GM23248 (cell line): Measurements from ENCODE around the gene CPOX. TPM values are rescaled to one million over a fixed set of nuclear protein-coding genes. Genes with fewer than 3 reads are reported as not detected.

Experiments used
- DNase-seq: peaks from one replicate; pipeline ENCODE4 v3.0.0-alpha.2; 2015
- H2AFZ ChIP-seq: fragments of 200-600 bp; sonication (generic); 2 replicates; pipeline ENCODE4 v1.6.1; 2016; ENCODE audit warnings: antibody characterized with exemption
- H3F3A ChIP-seq: fragments of 200-600 bp; sonication (generic); 2 replicates; pipeline ENCODE4 v1.6.1; 2016; ENCODE audit warnings: mild to moderate bottlenecking, antibody characterized with exemption, mixed run types; ENCODE audit not compliant: insufficient read depth
- H3K27ac ChIP-seq: fragments of 200-600 bp; sonication (generic); 2 replicates; pipeline ENCODE4 v1.5.1; 2016; ENCODE audit warnings: mild to moderate bottlenecking
- H3K27me3 ChIP-seq: fragments of 200-600 bp; sonication (generic); replicated peaks from 2 replicates; pipeline ENCODE4 v1.6.1; 2016; ENCODE audit warnings: mild to moderate bottlenecking; ENCODE audit not compliant: insufficient read depth
- H3K36me3 ChIP-seq: fragments of 200-600 bp; sonication (generic); 2 replicates; pipeline ENCODE4 v1.6.1; 2016; ENCODE audit warnings: low read depth, mild to moderate bottlenecking
- H3K4me1 ChIP-seq: fragments of 200-600 bp; sonication (generic); 2 replicates; pipeline ENCODE4 v1.6.1; 2016; ENCODE audit warnings: mild to moderate bottlenecking; ENCODE audit not compliant: insufficient read depth
- H3K4me2 ChIP-seq: fragments of 200-600 bp; sonication (generic); one replicate; pipeline ENCODE4 v1.6.1; 2016; ENCODE audit warnings: mild to moderate bottlenecking; ENCODE audit not compliant: unreplicated experiment
- H3K4me3 ChIP-seq: fragments of 200-600 bp; sonication (generic); 2 replicates; pipeline ENCODE4 v1.5.1; 2016; ENCODE audit warnings: mild to moderate bottlenecking
- H3K79me2 ChIP-seq: fragments of 200-600 bp; sonication (generic); 2 replicates; pipeline ENCODE4 v1.6.1; 2016; ENCODE audit warnings: mild to moderate bottlenecking; ENCODE audit not compliant: insufficient read depth
- H3K9ac ChIP-seq: fragments of 200-600 bp; sonication (generic); 2 replicates; pipeline ENCODE4 v1.6.1; 2016; ENCODE audit warnings: mild to moderate bottlenecking
- H3K9me2 ChIP-seq: fragments of 200-600 bp; sonication (generic); 2 replicates; pipeline ENCODE4 v1.6.1; 2016; ENCODE audit warnings: mixed run types, mild to moderate bottlenecking, moderate library complexity; ENCODE audit not compliant: insufficient read depth
- H3K9me3 ChIP-seq: fragments of 200-600 bp; sonication (generic); one replicate; pipeline ENCODE4 v1.6.1; 2017; ENCODE audit warnings: low read depth
- H4K20me1 ChIP-seq: fragments of 200-600 bp; sonication (generic); 2 replicates; pipeline ENCODE4 v1.6.0; 2016; ENCODE audit not compliant: insufficient read depth
- EZH2 ChIP-seq: fragments of 200-600 bp; sonication (generic); IDR thresholded peaks from 2 replicates; pipeline ENCODE4 v1.6.1; 2018; ENCODE audit warnings: antibody characterized with exemption, mild to moderate bottlenecking; ENCODE audit not compliant: insufficient read depth, poor library complexity, severe bottlenecking
- EZH2phosphoT487 ChIP-seq: fragments of 200-600 bp; sonication (generic); IDR thresholded peaks from 2 replicates; pipeline ENCODE4 v1.6.1; 2018; ENCODE audit warnings: antibody characterized with exemption, moderate library complexity, mild to moderate bottlenecking, low read depth; ENCODE audit not compliant: insufficient read depth
- WGBS, 2 experiments: methylation state at CpG; one replicate each; pipeline ENCODE4 v1.1.6; 2015 to 2017; ENCODE audit warnings: low lambda C conversion rate in 2 of 2, low coverage in 1 of 2; ENCODE audit errors: missing lambda C conversion rate in 2 of 2; 5-methylcytosine and 5-hydroxymethylcytosine counted together
- in situ Hi-C: fragments of 300-500 bp; cut with MboI; formaldehyde crosslinking; loops from 2 replicates; pipeline ENCODE4 v1.15.0; 2020
- polyA plus RNA-seq: library from polyadenylated mRNA; unstranded; fragments of >200 nt; fragmentation: Nextera tagmentation; extraction: Ambion mirVana; gene quantifications from 2 replicates; pipeline ENCODE4 v1.2.1, GENCODE V29; 2016
- total RNA-seq: library from RNA; depleted of rRNA; stranded (reverse); fragments of >200 nt; shearing (Covaris generic); gene quantifications from 2 replicates; pipeline ENCODE4 v1.2.3, GENCODE V29; 2014; rRNA removed

Gene CPOX
- total and polyA plus RNA-seq, 2 experiments from 2014 or later, result 9.2 to 33.6 TPM

- DNase-seq, result no peak
- Histone ChIP-seq H3K4me2 (no peak overlapping the region), H3K36me3 (no peaks in the 10 kb centered on the region), H3K27ac (no peak overlapping the region), H3K4me1 (no peaks in the 10 kb centered on the region), H3K9ac (no peak overlapping the region), H3K4me3 (no peak overlapping the region), H3K79me2 (no peaks in the 10 kb centered on the region), H3K27me3 (peaks cover 18% of the 10 kb centered on the region; the same call in 1 of the 2 replicates), H2AFZ (no peak overlapping the region), H3K9me3 (no peaks in the 10 kb centered on the region), H3F3A (no peaks in the 10 kb centered on the region), H4K20me1 (no peaks in the 10 kb centered on the region), H3K9me2 (no peaks in the 10 kb centered on the region)
- WGBS, 2 experiments, result 72 to 76% methylated on average over 8 of the region's 8 CpGs
- in situ Hi-C loops, result no loop called here
- TF ChIP-seq EZH2 (no peak), EZH2phosphoT487 (no peak)
These were observed 63.5 kb downstream of the CPOX start for GRCh38 chr3:98529856-98530459.

Other genes with a start within 250 kb of the CPOX start
- not detected in 2 replicates for gene OR5K4, start 239.8 kb downstream of the CPOX start, total RNA-seq
- gene OR5K4, start 239.8 kb downstream of the CPOX start, polyA plus RNA-seq, result not detected in 2 replicates
- gene OR5K3, start 202.9 kb downstream of the CPOX start, total RNA-seq, result not detected in 2 replicates
- gene OR5K3, start 202.9 kb downstream of the CPOX start, polyA plus RNA-seq, result not detected in 2 replicates
- not detected in 2 replicates for gene OR5K1, start 130.4 kb downstream of the CPOX start, total RNA-seq
- not detected in 2 replicates for gene OR5K1, start 130.4 kb downstream of the CPOX start, polyA plus RNA-seq
- gene OR5K2, start 95.9 kb downstream of the CPOX start, total RNA-seq, result not detected in 2 replicates
- gene OR5K2, start 95.9 kb downstream of the CPOX start, polyA plus RNA-seq, result not detected in 2 replicates
- gene CLDND1, start 70.7 kb downstream of the CPOX start, total RNA-seq, result 46.4 and 51.3 TPM in 2 replicates
- gene CLDND1, start 70.7 kb downstream of the CPOX start, polyA plus RNA-seq, result 59.2 and 60.7 TPM in 2 replicates
- not detected in 2 replicates for gene GPR15, start 61.6 kb downstream of the CPOX start, total RNA-seq
- not detected in 2 replicates for gene GPR15, start 61.6 kb downstream of the CPOX start, polyA plus RNA-seq
- gene ST3GAL6, start 169.7 kb upstream of the CPOX start, total RNA-seq, result not detected in 2 replicates
- 0.56 and 1.9 TPM in 2 replicates for gene ST3GAL6, start 169.7 kb upstream of the CPOX start, polyA plus RNA-seq